Kidney (tissue), 22 donors: ENCODE measurements around the gene C1QA. TPM values are rescaled to one million over a fixed set of nuclear protein-coding genes. Genes with fewer than 3 reads are reported as not detected.

Experiments used
- DNase-seq, 5 donors: peaks; one replicate each; pipeline ENCODE4 v3.0.0-alpha.2; 2013 to 2020
- FAIRE-seq: peaks from 2 replicates; lab custom pipeline; 2012; peaks lifted over from hg19 to GRCh38; lab: Jason Lieb, UNC
- H3K27ac ChIP-seq, 2 donors: one replicate each; pipeline ENCODE4 v1.7.0; 2013; ENCODE audit warnings: low read depth in 2 of 2, low read length in 2 of 2, inconsistent platforms in 1 of 2
- H3K27me3 ChIP-seq: one replicate; pipeline ENCODE4 v1.7.1; 2013; ENCODE audit warnings: low read length, inconsistent platforms; ENCODE audit not compliant: control insufficient read depth, insufficient read depth
- H3K36me3 ChIP-seq, 3 donors: one replicate each; pipeline versions ENCODE4 v1.7.0 to v1.7.1; 2013; ENCODE audit warnings: low read length in 3 of 3, control low read depth in 1 of 3, inconsistent platforms in 1 of 3; ENCODE audit not compliant: insufficient read depth in 3 of 3, control insufficient read depth in 2 of 3
- H3K4me1 ChIP-seq, 3 donors: one replicate each; pipeline versions ENCODE4 v1.7.0 to v1.7.1; 2013; ENCODE audit warnings: low read length in 3 of 3, inconsistent platforms in 1 of 3, low read depth in 1 of 3; ENCODE audit not compliant: control insufficient read depth in 2 of 3, insufficient read depth in 2 of 3
- H3K4me3 ChIP-seq, 3 donors: one replicate each; pipeline versions ENCODE4 v1.7.0 to v1.8.1; 2013; ENCODE audit warnings: low read length in 3 of 3, control low read depth in 1 of 3, inconsistent platforms in 1 of 3
- H3K9ac ChIP-seq, 3 donors: one replicate each; pipeline versions ENCODE4 v1.7.0 to v1.7.1; 2013; ENCODE audit warnings: low read length in 3 of 3, control low read depth in 1 of 3, inconsistent platforms in 1 of 3
- H3K9me3 ChIP-seq, 3 donors: one replicate each; pipeline versions ENCODE4 v1.7.0 to v1.7.1; 2013; ENCODE audit warnings: low read length in 3 of 3, control low read depth in 1 of 3, inconsistent platforms in 1 of 3; ENCODE audit not compliant: control insufficient read depth in 2 of 3, insufficient read depth in 1 of 3
- CTCF ChIP-seq: IDR thresholded peaks from 3 replicates; pipeline ENCODE4 v1.5.1; 2012; ENCODE audit warnings: mild to moderate bottlenecking, moderate library complexity, borderline replicate concordance; ENCODE audit not compliant: insufficient read depth; ENCODE audit errors: extremely low read depth
- intact Hi-C: fragments of 100-400 bp; cut with DNase I; formaldehyde crosslinking; loops from one replicate; pipeline ENCODE4 v1.11.1; 2022
- long read RNA-seq, 10 donors: library from polyadenylated mRNA in 1 of 10; unstranded in 1 of 10; transcript quantifications; one replicate each; pipeline ENCODE4 v2.0.0 and lab custom pipeline, GENCODE V29; 2021 to 2026
- polyA plus RNA-seq: library from polyadenylated mRNA; stranded (reverse); fragments of 350-450 nt; fragmentation: Illumina TruSeq; extraction: RNeasy Lipid Tissue Mini Kit (QIAGEN cat#74804); gene quantifications from one replicate; pipeline ENCODE4 v1.2.3, GENCODE V29; 2014; ENCODE audit warnings: low read depth, low replicate concordance; ENCODE audit not compliant: insufficient read depth
- total RNA-seq: library from RNA; stranded (reverse); fragmentation: NEBNext Ultra II Directional; extraction: Animal tissue kit (Norgen Biotek cat#: 25700); gene quantifications from one replicate; pipeline ENCODE4 v1.2.1, GENCODE V29; 2021
- donor health status: control.
- donor health status: control.
- donor health status: control.
- donor health status: control.
- donor health status: control.
- donor health status: DM: yes; HTN: yes; CAD: no.
- donor health status: Normal renal cell carcinoma (clear cell type).

C1QA gene
- total RNA-seq: 238 TPM
- polyA plus RNA-seq: 150 TPM
- long read RNA-seq, donor 1, partial matches to known transcripts: 0 of 7 reads
- long read RNA-seq, donor 1, other reads (novel, unspliced or antisense): 0 of 7 reads
- long read RNA-seq, donor 2, transcript C1QA-201 (3 exons, 1,143 nt): major isoform, 5 of 7 reads
- long read RNA-seq, donor 2, partial matches to known transcripts: 0 of 7 reads
- long read RNA-seq, donor 2, other reads (novel, unspliced or antisense): 0 of 7 reads
- long read RNA-seq, donor 3, transcript C1QA-201 (3 exons, 1,143 nt): major isoform, 12 of 20 reads
- long read RNA-seq, donor 3, partial matches to known transcripts: 8 of 20 reads
- long read RNA-seq, donor 3, other reads (novel, unspliced or antisense): 0 of 20 reads
- long read RNA-seq, donor 4, partial matches to known transcripts: 0 of 5 reads
- long read RNA-seq, donor 4, other reads (novel, unspliced or antisense): 0 of 5 reads
- long read RNA-seq, donor 5, partial matches to known transcripts: 0 of 2 reads
- long read RNA-seq, donor 5, other reads (novel, unspliced or antisense): 0 of 2 reads
- long read RNA-seq, donor 6, transcript C1QA-201 (3 exons, 1,143 nt): major isoform, 9 of 23 reads
- long read RNA-seq, donor 6, partial matches to known transcripts: 11 of 23 reads
- long read RNA-seq, donor 6, other reads (novel, unspliced or antisense): 0 of 23 reads
- long read RNA-seq, donor 7, transcript C1QA-201 (3 exons, 1,143 nt): major isoform, 48 of 115 reads
- long read RNA-seq, donor 7, partial matches to known transcripts: 60 of 115 reads
- long read RNA-seq, donor 7, other reads (novel, unspliced or antisense): 5 of 115 reads
- long read RNA-seq, donor 8, partial matches to known transcripts: 0 of 2 reads
- long read RNA-seq, donor 8, other reads (novel, unspliced or antisense): 0 of 2 reads
- long read RNA-seq, donor 9, partial matches to known transcripts: 0 of 2 reads
- long read RNA-seq, donor 9, other reads (novel, unspliced or antisense): 0 of 2 reads
- long read RNA-seq, donor 10, transcript C1QA-201 (3 exons, 1,143 nt): major isoform, 6 of 25 reads
- long read RNA-seq, donor 10, partial matches to known transcripts: 15 of 25 reads
- long read RNA-seq, donor 10, other reads (novel, unspliced or antisense): 0 of 25 reads

- TF ChIP-seq CTCF: no peak
- peak within 1 kb of the TSS in 1 of 3 donors; percentile 18 for H3K4me3 ChIP-seq
- no peaks in the 10 kb centered on the region for H3K36me3 ChIP-seq
- no peaks in the 10 kb centered on the region for H3K4me1 ChIP-seq
- no peaks in the 10 kb centered on the region for H3K9me3 ChIP-seq
- intact Hi-C loops: no loop called here
- peak in 1 of 5 donors; percentile 91 for DNase-seq
- no peaks in the 10 kb centered on the region for H3K27me3 ChIP-seq
- FAIRE-seq: no peak
- no peak within 1 kb of the TSS for H3K27ac ChIP-seq
- no peak within 1 kb of the TSS for H3K9ac ChIP-seq
Observed at GRCh38 chr1:22636353-22636752, at the start of gene C1QA. Gene C1QA (plus strand): TSS chr1:22636628. CDS start chr1:22637617, 989 bp downstream.

GRCh38 chr1:22587247-22587646, 49.2 kb upstream of the C1QA start:
- intact Hi-C loops: no loop called here
- Histone ChIP-seq H3K9me3 (no peaks in the 10 kb centered on the region), H3K9ac (no peak overlapping the region), H3K27me3 (no peaks in the 10 kb centered on the region), H3K4me3 (no peak overlapping the region), H3K36me3 (no peaks in the 10 kb centered on the region), H3K27ac (no peak overlapping the region), H3K4me1 (no peaks in the 10 kb centered on the region)
- TF ChIP-seq CTCF: no peak
- no peak for FAIRE-seq
- no peak for DNase-seq

- intact Hi-C loops: no loop called here
- Histone ChIP-seq H3K9me3 (no peaks in the 10 kb centered on the region), H3K4me3 (no peak overlapping the region), H3K36me3 (no peaks in the 10 kb centered on the region), H3K4me1 (no peaks in the 10 kb centered on the region), H3K27ac (no peak overlapping the region), H3K27me3 (no peaks in the 10 kb centered on the region), H3K9ac (no peak overlapping the region)
- DNase-seq (no peak), FAIRE-seq (no peak)
- no peak for TF ChIP-seq CTCF
Observed at GRCh38 chr1:22588899-22589422, 47.5 kb upstream of the C1QA start.
